SU-DHL-6 (cell line): ENCODE data around the gene RNASEH2C.

Experiments
- H2AFZ ChIP-seq: fragments of 200-600 bp; sonication (generic); 2 replicates; pipeline ENCODE4 v1.6.1; 2014; ENCODE audit warnings: low read depth, mild to moderate bottlenecking, moderate library complexity, mixed read lengths, antibody characterized with exemption, low read length; ENCODE audit not compliant: severe bottlenecking
- H3F3A ChIP-seq: fragments of 200-600 bp; shearing (Covaris generic); 2 replicates; pipeline ENCODE4 v1.6.0; 2016; ENCODE audit warnings: antibody characterized with exemption, mild to moderate bottlenecking; ENCODE audit not compliant: insufficient read depth
- H3K27ac ChIP-seq: fragments of 200-600 bp; sonication (generic); 2 replicates; pipeline ENCODE4 v1.5.1; 2016; ENCODE audit warnings: low read depth, mild to moderate bottlenecking, low read length, moderate library complexity, mixed read lengths
- H3K27me3 ChIP-seq: fragments of 200-600 bp; sonication (generic), shearing (Covaris generic); 2 replicates; pipeline ENCODE4 v1.6.0; 2014; ENCODE audit warnings: mild to moderate bottlenecking, low read length
- H3K36me3 ChIP-seq: fragments of 200-600 bp; sonication (generic); 2 replicates; pipeline ENCODE4 v1.6.1; 2014; ENCODE audit warnings: mild to moderate bottlenecking, low read length, mixed read lengths
- H3K4me2 ChIP-seq: fragments of 300-600, 200-600 bp; shearing (Covaris generic), sonication (generic); 2 replicates; pipeline ENCODE4 v1.6.0; 2014; ENCODE audit warnings: low read length, low read depth, mild to moderate bottlenecking; ENCODE audit not compliant: poor library complexity, severe bottlenecking
- H3K4me3 ChIP-seq: fragments of 200-600 bp; sonication (generic); 2 replicates; pipeline ENCODE4 v1.5.1; 2014; ENCODE audit warnings: antibody characterized with exemption, low read length, mild to moderate bottlenecking, mixed read lengths; ENCODE audit not compliant: insufficient read depth, poor library complexity, severe bottlenecking
- H3K79me2 ChIP-seq: fragments of 200-600 bp; sonication (generic); 2 replicates; pipeline ENCODE4 v1.6.1; 2014; ENCODE audit warnings: mild to moderate bottlenecking, low read length, moderate library complexity; ENCODE audit not compliant: insufficient read depth
- H3K9ac ChIP-seq: fragments of 200-600 bp; sonication (generic); 2 replicates; pipeline ENCODE4 v1.7.0; 2014; ENCODE audit warnings: mild to moderate bottlenecking, low read length
- H3K9me2 ChIP-seq: fragments of 200-600 bp; sonication (generic); replicated peaks from 2 replicates; pipeline ENCODE4 v1.6.1; 2014; ENCODE audit warnings: low read length; ENCODE audit not compliant: insufficient read depth
- H3K9me3 ChIP-seq: fragments of 200-600 bp; sonication (generic); 2 replicates; pipeline ENCODE4 v1.6.1; 2014; ENCODE audit warnings: low read length, mixed read lengths; ENCODE audit not compliant: insufficient read depth
- H4K20me1 ChIP-seq: fragments of 200-600 bp; sonication (generic); 2 replicates; pipeline ENCODE4 v1.6.1; 2014; ENCODE audit warnings: low read depth, mild to moderate bottlenecking, antibody characterized with exemption, low read length, moderate library complexity, mixed read lengths
- EZH2phosphoT487 ChIP-seq: fragments of 200-600 bp; sonication (generic), shearing (Covaris generic); conservative IDR thresholded peaks from 2 replicates; pipeline ENCODE4 v1.6.1; 2018; ENCODE audit warnings: mild to moderate bottlenecking, antibody characterized with exemption, low read length, moderate library complexity, mixed read lengths

Gene RNASEH2C

DNA sequence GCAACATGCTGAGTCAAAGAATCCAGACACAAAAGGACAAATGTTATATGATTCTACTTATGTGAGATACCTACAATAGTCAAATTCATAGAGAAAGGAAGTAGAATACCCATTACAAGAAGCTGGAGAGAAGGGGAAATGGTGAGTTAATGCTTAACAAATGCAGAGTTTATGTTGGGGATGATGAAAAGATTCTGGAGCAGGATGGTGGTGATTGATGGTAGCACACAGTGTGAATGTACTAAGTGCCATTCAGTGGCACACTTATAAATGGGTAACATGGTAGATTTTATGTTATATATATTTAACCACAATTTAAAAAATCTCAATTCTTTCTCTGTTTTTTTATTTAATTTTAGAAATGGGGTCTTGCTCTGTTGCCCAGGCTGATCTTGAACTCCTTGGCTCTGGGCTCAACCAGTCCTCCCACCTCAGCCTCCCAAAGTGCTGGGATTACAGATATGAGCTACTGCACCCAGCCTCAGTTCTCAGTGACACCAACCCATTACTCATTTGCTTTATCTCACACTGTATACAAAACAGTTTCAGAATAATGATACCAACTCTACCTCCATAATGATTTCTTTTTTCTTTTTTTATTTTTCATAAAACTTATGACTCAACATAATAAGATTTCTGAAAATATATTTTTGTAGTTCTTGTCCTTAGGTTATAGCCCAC lies 48.3 kb downstream of the RNASEH2C start:
- no peak for TF ChIP-seq EZH2phosphoT487
- Histone ChIP-seq H3K27ac (no peak overlapping the region), H3F3A (no peaks in the 10 kb centered on the region), H2AFZ (no peak overlapping the region), H3K4me2 (no peak overlapping the region), H3K36me3 (no peaks in the 10 kb centered on the region), H3K27me3 (no peaks in the 10 kb centered on the region), H4K20me1 (no peaks in the 10 kb centered on the region), H3K9ac (no peak overlapping the region), H3K9me2 (no peaks in the 10 kb centered on the region), H3K9me3 (no peaks in the 10 kb centered on the region), H3K4me3 (no peak overlapping the region), H3K79me2 (no peaks in the 10 kb centered on the region)
